Ascending aorta (tissue), 2 donors: ENCODE measurements around the gene THSD7B. TPM values are rescaled to one million over a fixed set of nuclear protein-coding genes. Genes with fewer than 3 reads are reported as not detected.

Experiments used
- DNase-seq, 2 donors: peaks; one replicate each; pipeline ENCODE4 v3.0.0-alpha.2; 2019; ENCODE audit warnings: low spot score in 2 of 2
- H3K27ac ChIP-seq, 2 donors: fragments of 200-600 bp; sonication (generic); one replicate each; pipeline ENCODE4 v1.5.1; 2016 to 2017; ENCODE audit warnings: mild to moderate bottlenecking in 1 of 2
- H3K27me3 ChIP-seq: fragments of 200-600 bp; sonication (generic); one replicate; pipeline ENCODE4 v1.5.1; 2017
- H3K36me3 ChIP-seq, 2 donors: fragments of 200-600 bp; sonication (generic); one replicate each; pipeline ENCODE4 v1.5.1; 2016
- H3K4me1 ChIP-seq, 2 donors: fragments of 200-600 bp; sonication (generic); one replicate each; pipeline ENCODE4 v1.5.1; 2016 to 2017; ENCODE audit warnings: mild to moderate bottlenecking in 1 of 2
- H3K4me3 ChIP-seq, 2 donors: fragments of 200-600 bp; sonication (generic); one replicate each; pipeline ENCODE4 v1.5.1; 2016 to 2017; ENCODE audit warnings: mild to moderate bottlenecking in 1 of 2
- H3K9me3 ChIP-seq, 2 donors: fragments of 200-600 bp; sonication (generic); one replicate each; pipeline ENCODE4 v1.5.1; 2016
- intact Hi-C: fragments of 100-400 bp; cut with DNase I; formaldehyde crosslinking; loops from one replicate; pipeline ENCODE4 v1.15.1; 2023
- total RNA-seq: library from RNA; depleted of rRNA; stranded (reverse); fragments of >200 nt; gene quantifications from one replicate; pipeline ENCODE4 v1.1.0, GENCODE V29; 2016
- TF ChIP-seq, protein P1 (sequence below), 3 experiments: fragments of 200-600 bp in 2 of 3; fragments of 450-650 bp in 1 of 3; sonication (generic) in 2 of 3; IDR thresholded peaks; one replicate each; pipeline ENCODE4 v1.5.1; 2016 to 2019; ENCODE audit warnings: antibody characterized with exemption in 3 of 3, mild to moderate bottlenecking in 1 of 3, moderate library complexity in 1 of 3

The THSD7B gene
- total RNA-seq, 1 donor from 2014 or later = not detected

DNA sequence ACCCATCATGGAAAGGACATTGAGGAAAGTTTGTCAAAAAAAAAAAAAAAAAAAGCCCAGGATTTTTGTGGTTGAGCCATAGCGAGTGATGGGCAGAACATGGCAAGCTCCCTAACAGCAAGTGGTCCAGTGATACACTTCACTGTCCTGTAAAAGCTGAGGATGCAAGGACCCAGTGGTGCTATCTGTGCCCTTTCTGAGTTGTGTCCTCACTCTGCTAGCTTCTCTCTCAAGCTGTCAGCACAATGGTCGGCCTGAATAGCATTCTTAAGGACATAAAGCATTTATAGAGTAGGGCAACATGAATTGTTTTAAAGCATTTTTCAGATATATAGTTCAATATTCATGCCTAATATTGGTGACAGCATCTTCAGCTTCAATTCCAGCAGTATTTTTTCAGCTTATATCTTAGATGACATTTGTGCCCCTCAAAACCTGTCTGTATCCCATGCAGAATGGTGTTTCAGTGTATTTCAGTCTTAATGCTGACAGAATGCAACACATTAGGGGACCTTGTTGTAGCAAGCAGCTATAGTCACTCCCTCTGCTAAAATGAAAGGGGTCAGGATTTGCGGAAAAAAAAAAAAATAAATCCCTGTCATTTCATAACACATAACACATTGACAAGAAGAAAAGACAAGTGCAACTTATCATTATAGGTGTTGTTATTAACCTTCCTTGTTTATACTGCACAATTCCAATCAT, 496.7 kb downstream of the THSD7B start:
- H3K9me3 ChIP-seq = no peaks in the 10 kb centered on the region
- intact Hi-C loops = no loop called here
- H3K27ac ChIP-seq = no peak overlapping the region
- H3K27me3 ChIP-seq = no peaks in the 10 kb centered on the region
- no peak for DNase-seq
- H3K4me3 ChIP-seq = no peak overlapping the region
- H3K36me3 ChIP-seq = no peaks in the 10 kb centered on the region
- TF ChIP-seq, protein P1, sequence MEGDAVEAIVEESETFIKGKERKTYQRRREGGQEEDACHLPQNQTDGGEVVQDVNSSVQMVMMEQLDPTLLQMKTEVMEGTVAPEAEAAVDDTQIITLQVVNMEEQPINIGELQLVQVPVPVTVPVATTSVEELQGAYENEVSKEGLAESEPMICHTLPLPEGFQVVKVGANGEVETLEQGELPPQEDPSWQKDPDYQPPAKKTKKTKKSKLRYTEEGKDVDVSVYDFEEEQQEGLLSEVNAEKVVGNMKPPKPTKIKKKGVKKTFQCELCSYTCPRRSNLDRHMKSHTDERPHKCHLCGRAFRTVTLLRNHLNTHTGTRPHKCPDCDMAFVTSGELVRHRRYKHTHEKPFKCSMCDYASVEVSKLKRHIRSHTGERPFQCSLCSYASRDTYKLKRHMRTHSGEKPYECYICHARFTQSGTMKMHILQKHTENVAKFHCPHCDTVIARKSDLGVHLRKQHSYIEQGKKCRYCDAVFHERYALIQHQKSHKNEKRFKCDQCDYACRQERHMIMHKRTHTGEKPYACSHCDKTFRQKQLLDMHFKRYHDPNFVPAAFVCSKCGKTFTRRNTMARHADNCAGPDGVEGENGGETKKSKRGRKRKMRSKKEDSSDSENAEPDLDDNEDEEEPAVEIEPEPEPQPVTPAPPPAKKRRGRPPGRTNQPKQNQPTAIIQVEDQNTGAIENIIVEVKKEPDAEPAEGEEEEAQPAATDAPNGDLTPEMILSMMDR (IDR thresholded peaks at IDR 0.05) = no peak
- H3K4me1 ChIP-seq = no peaks in the 10 kb centered on the region

DNA sequence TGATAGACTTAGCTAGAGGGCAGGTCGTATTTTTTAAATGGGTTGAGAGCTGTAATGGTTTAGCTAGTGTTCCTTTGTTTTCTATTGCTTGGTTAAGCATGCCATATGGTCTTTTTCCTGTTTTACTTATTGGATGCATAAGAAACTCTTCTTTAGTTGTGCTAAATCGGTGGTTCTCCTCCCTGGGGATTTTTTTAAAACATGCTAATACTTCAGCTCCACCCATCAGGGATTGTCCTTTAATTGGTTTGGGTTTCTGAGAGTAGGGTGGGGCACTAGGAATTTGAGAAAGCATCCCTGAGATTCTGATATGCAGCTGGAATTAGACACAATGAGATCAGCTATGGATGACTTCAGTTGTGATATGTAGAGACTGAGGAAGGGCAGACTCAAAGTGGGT, 497.2 kb downstream of the THSD7B start:
- no peaks in the 10 kb centered on the region for H3K36me3 ChIP-seq
- no peak for DNase-seq
- TF ChIP-seq, protein P1 (IDR thresholded peaks at IDR 0.05) = no peak
- H3K9me3 ChIP-seq = no peaks in the 10 kb centered on the region
- no peaks in the 10 kb centered on the region for H3K27me3 ChIP-seq
- H3K4me1 ChIP-seq = no peaks in the 10 kb centered on the region
- no peak overlapping the region for H3K4me3 ChIP-seq
- intact Hi-C loops = no loop called here
- H3K27ac ChIP-seq = no peak overlapping the region

DNA sequence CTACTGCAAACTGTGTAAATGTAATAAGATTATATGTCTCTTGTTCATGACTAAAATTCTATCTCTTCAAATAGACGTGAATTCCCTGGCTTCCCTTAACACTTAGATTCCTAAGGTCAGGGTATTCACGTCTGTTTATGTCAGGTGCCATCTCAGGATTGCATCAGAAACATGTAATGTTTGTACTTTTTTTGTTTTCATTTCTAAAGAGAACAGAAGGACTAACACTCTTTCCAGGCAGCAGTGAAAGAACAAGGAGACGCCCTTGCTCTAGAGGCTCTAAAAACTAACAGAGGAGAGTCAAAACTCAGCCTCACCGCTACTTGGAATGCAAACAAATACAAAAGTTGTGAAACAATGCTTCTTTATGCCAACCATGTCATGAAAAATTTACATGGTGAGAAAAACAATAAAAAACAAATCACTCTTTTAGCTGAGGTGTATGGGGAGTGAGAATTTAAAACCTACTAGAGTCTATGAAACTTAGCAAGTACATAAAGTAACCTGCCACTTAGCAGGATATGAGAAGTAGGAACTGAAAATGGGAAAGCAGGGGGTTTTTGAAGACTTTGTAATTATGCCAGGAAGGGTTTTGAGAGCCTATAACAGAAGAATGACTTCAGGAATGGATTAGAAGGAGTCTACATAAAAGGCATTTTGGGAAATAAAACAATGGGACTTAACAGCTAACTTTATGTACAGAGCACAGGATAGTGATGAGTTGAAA, 522.7 kb downstream of the THSD7B start:
- DNase-seq = no peak
- Histone ChIP-seq H3K36me3 (no peaks in the 10 kb centered on the region), H3K27me3 (no peaks in the 10 kb centered on the region), H3K27ac (no peak overlapping the region), H3K4me3 (no peak overlapping the region), H3K9me3 (no peaks in the 10 kb centered on the region), H3K4me1 (no peaks in the 10 kb centered on the region)
- intact Hi-C loops = no loop called here
- TF ChIP-seq, protein P1 (IDR thresholded peaks at IDR 0.05) = no peak

DNA sequence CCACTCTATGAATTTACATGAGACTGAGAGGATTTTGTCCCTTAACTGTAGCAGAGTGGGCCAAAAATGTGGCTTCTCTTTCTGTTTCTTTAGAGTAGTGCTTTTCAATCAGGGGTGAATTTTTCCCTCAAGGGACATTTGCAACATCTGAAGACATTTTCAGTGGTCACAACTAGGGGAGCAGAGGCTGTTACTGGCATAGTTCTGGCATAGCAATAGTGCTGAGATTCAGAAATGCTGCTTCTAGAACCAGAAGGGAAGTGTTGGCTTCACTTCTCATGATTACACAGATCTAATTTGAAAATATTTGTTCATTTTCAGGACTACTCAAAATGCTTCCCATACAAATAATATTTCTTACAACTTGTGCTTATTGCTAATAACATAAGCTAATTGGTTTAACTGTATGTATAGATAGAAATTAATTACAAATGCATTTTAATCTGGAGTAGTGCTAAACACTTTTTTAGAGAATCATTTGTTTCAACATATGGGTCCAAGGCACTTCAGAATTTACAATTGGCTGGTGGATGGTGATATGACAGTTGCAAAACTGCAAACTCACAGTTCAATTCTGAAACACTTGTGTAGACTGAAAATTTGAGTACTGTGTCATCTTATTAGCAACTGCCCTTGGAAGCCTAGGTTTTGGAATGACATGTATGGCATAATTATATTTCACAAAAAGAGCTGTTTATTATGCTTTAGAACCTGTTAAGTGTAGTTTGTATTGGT, 526.7 kb downstream of the THSD7B start:
- DNase-seq = no peak
- no peak overlapping the region for H3K4me3 ChIP-seq
- intact Hi-C loops = no loop called here
- H3K9me3 ChIP-seq = no peaks in the 10 kb centered on the region
- no peaks in the 10 kb centered on the region for H3K27me3 ChIP-seq
- H3K36me3 ChIP-seq = no peaks in the 10 kb centered on the region
- TF ChIP-seq, protein P1 (IDR thresholded peaks at IDR 0.05) = no peak
- no peaks in the 10 kb centered on the region for H3K4me1 ChIP-seq
- H3K27ac ChIP-seq = no peak overlapping the region

DNA sequence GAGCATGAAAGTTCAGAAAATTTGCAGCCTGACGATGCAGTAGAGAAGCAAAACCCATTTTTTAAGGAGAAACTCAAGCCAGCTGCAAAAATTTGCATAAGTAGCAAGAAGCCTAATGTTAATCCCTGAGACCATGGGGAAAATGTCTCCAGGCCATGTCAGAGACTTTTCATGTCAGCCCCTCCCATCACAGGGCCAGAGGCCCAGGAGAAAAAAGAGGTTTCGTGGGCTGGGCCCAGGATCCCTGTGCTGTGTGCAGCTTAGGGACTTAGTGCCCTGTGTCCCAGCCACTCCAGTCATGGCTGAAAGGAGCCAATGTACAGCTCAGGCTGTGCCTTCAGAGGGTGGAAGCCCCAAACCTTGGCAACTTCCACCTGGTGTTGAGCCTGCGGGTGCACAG, 533.0 kb downstream of the THSD7B start:
- Histone ChIP-seq H3K27me3 (no peaks in the 10 kb centered on the region), H3K9me3 (no peaks in the 10 kb centered on the region), H3K4me3 (no peak overlapping the region), H3K27ac (no peak overlapping the region), H3K4me1 (no peaks in the 10 kb centered on the region), H3K36me3 (no peaks in the 10 kb centered on the region)
- TF ChIP-seq, protein P1 (IDR thresholded peaks at IDR 0.05) = no peak
- no peak for DNase-seq
- intact Hi-C loops = no loop called here
